ENCODE measurements around the gene TGIF2.
"Not testable (repeated sequence)": the region's sequence is repeated elsewhere in the genome, so short reads cannot be mapped to it uniquely, and the experiment has no call there.

The TGIF2 gene

DNA sequence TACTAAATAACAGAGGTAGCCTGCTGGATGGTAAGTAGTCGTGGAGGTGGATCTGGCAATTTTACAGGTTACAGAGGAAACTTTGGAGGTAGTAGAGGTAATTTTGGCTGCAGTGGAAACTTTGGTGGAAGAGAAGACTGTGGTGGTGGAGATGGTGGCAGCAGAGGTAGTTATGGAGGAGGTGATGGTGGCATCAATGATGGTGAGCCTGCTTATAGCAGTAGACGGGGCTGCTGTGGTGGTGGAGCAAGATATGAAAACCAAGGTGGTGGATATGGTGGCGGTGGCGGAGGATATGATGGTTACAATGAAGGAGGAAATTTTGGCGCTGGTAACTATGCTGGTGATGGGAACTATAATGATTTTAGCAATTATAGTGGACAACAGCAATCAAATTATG is 47.5 kb downstream of the TGIF2 start:
- no peak for DNase-seq

DNA sequence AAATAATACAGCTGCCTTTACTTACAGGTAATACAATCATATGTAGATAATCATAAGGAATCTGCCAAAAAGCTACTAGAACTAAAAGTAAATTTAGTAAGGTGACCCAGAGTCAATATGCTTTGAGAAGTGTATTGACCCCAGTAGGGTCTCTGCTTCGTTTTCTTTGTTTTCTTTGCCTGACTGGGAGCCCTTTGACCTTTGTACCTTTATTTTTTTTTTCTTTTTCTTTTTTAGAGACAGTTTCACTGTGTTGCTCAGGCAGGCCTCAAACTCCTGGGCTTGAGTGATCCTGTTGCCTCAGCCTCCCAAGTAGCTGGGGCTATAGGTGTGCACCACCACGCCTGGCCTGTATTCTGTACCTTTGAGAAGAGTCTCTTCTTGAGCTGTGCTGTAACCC is 50.0 kb downstream of the TGIF2 start:
- no peak for DNase-seq

DNA sequence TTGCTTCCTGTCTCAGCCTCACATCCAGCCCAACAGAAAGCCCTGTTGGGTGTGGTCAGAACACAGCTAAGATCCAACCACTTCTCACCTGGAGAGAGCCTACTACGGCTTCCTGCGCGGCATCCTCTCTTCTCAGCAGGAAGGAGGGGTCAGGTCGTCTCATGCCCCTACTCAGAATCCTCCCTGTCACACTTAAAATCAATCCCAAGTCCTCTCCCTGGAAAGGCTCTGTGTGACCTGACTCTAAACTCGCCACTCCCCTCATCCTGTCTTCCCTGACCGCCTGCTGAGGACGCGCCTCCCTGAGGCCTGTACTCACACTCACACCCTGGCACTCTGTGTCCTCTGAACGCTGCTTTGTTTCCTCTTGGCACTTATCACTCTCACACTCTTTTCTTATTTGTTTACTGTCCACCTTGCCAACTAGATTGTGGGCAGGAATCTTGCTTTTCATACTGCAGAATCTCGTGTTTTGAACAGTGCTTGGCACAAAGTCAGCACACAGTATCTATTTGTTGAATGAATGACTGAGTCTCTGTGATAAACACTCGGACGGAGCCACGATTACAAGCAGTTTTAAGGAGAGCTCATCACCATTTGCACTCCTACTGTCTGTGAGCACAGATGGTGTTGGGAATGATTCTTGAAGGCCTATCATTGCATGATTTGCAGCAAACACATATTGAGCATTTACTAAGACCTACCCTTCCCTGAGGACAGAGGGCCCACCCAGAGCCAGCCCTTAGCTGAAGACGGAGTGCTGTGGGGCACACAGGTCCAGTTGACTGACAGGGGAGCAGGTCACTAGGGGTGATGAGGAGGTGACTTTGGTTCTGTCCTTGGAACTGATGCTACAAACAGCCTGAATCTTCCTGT is 50.9 kb downstream of the TGIF2 start:
- DNase-seq: no peak

DNA sequence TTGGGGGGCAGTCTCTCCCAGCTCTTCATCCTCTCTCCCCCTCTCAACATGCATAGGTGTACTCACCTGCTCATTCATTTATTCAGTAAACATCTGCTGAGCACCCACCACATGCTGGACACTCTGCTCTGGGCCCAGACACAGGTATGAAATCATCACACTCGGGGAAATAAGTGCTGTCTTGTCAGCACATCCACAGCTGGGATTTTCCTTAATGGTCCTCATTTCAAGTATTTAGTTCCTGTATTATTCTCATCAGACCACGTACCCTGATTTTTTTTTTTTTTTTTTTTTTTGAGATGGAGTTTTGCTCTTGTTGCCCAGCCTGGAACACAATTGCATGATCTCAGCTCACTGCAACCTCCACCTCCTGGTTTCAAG is 51.5 kb downstream of the TGIF2 start:
- DNase-seq: no peak

DNA sequence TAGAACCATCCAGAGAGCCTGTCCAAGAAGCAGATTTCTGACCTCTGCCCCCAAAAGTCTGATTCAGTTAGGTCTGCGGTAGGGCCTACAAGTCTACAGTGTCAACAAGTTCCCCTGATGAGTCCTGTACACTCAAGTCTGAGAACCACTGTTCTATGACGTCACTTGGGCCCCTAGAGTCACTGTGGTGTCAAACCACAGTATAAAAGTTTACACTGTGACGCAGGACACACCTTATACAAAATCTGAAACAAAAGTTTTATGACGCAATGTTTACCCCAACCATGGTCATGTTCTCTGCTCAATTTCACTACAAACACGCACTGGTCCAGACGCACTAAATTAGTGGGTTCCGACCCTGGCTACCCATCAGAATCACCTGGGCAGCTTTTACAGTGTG is 54.7 kb downstream of the TGIF2 start:
- no peak for DNase-seq

DNA sequence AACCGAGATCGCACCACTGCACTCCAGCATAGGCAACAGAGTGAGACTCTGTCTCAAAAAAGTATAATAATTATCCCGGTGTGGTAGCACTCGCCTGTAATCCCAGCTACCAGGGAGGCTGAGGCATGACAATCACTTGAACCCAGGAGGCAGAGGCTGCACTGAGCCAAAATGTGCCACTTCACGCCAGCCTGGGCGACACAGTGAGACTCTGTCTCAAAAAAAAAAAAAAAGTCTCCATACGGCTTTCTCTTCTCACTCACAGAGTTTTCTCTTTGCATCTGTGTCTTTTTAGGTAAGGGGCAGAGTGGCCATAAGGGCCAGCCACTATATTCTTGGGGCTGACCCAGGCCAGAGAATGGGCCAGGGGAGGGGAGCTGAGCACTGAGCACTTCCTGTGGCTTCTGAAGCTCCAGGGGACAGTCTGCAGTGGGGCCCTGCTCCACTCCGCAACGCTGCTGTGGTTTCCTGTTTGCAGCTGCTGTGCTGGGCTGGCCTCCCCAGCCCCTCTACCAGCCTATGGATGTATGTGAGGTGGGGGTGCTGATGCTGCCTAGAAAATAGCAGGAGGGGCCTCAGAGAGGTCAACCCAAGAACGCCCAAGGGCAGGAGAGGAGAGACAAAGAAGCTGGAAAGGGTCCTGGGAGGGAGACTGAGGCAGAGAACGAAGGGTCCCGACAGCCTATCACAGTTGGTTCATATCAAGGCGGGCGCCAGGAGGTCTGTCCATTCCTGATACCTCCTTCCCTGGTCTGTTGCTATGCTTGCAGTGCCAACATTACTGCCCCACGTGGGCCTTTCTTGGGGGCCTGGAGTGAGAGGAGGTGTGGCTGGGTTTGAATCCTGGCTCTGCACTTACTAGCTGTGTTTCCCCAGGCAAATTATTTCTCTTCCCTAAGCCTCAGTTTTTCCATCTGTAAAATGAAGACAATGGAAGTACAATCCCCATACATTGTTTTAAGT is 56.6 kb downstream of the TGIF2 start:
- peak in 1 of 4 experiments; percentile 24 for DNase-seq

DNA sequence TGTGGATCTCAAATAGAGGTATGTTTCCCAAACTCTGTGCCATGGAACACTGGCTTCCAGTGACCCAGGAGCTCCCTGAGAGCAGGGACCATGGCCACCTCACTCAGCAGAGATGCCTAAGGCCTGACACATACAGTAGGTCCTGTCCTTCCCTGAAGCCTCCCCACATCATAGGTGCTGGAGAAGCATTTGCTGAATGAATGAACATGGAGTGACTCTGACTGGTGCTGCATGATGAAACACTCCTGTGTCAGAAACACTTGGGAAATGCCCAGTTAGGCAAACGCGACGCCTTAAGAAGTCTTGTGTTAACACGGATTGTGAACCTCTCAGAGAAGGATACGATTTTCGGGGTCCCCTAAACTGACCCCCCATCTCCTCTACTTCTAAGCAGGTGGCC is 58.2 kb downstream of the TGIF2 start:
- no peak for DNase-seq

DNA sequence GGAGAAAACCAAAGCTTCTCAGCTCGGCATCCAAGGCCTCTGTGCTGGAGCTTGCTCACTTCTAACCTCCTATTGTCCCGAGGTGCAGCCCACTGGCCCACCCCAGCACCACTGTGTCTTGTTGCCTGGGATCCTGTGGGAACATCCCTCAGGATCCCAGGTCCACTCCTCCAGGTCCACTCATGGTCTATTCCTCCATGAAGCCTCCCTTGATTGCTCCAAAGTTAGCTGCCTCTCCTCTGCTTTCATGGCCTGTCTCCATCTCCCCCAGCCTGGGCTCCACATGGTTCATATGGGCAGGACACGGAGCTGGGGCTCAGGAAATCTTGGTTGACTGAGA is 58.7 kb downstream of the TGIF2 start:
- DNase-seq: no peak

DNA sequence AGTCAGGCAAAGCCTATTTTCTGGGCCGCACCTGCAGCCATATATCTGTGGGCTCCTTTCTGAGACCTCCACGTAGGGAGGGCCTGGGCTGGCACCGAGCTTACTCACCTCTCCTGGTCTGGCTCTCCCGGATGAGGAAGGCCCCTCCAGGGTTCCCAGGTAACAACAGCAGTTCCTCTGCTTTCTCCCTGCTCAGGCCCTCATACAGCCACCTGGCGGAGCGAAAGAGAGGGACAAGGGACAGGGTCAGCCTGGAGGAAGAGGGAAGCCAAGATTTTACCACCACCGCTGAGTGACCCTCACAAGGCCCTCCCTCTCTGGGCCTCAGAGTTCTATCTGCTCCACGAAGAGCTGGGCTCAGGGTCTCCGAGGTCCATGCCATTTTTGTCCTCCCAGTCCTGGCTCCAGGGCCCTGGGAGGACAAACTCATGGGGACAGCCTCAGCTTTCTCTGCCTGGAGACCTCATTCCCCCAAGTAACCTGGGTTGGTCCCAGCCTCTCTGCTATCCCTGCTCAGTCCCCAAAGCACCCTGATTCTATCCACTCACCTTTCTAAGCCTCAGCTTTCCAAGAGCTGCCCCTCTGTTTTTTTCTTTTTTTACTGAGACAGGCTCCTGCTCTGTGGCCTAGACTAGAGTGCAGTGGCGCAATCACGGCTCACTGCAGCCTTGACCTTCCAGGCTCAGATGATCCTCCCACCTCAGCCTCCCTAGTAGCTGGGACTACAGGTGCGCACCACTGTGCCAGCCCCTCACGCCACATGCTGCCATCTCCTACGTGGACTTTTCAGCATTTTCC is 59.3 kb downstream of the TGIF2 start:
- no peak for DNase-seq

DNA sequence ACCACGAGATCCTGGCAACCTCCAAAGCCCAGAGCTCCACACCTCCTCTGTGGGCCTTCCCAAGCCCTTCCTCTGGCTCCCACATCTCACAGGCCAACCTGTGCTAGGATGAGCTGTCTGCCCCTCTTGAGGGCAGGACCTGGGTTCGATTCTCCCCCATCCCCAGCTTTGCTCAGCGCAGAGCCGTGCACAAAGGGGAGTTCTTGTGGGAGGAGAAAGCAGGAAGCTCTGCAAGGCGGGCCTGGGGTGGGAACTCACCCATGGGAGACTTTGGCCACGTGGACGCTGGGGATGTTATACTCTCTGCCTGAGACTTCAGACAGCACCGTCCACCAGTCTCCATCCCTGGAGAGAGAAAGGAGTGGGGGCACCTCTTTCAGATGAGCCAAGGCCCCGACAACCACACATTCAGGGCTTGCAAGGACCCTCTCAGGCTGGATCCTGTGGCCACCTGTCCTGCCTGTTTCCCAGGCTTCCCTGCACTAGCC is 59.9 kb downstream of the TGIF2 start:
- no peak for DNase-seq

DNA sequence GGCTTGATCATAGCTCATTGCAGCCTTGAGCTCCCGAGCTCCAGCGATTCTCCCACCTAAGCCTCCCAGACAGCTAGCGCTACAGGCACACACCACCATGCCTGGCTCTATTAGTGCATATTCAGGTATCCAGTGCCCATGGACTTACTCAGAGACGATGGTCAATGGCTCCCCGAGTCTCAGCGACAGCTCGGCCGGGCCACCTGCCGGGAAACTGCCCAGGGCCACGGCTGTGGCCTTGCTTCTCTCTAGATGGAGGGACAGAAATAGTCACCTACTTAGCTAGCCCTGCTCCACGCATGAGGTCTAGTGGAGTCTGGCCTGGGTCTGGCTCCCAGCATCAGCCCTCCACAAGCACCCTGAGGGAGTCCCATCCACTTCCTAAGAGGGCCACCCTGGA is 60.9 kb downstream of the TGIF2 start:
- DNase-seq: no peak

DNA sequence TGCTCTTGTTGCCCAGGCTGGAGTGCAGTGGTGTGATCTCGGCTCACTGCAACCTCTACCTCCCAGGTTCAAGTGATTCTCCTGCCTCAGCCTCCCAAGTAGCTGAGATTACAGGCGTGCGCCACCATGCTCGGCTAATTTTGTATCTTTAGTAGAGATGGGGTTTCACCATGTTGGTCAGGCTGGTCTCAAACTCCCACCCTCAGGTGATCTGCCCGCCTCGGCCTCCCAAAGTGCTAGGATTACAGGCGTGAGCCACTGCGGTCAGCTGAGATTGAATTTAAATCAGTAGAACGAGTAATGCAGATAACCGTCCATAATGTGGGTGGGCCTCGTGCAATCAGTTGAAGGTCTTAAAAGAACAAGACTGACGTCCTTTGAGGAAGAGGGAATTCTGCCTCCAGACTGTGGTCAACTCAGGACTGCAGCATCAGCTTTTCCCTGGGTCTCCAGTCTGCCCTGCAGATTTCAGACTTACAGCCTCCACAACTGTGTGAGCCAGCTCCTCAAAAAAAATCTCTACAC is 65.5 kb downstream of the TGIF2 start:
- DNase-seq: not testable (repeated sequence)

DNA sequence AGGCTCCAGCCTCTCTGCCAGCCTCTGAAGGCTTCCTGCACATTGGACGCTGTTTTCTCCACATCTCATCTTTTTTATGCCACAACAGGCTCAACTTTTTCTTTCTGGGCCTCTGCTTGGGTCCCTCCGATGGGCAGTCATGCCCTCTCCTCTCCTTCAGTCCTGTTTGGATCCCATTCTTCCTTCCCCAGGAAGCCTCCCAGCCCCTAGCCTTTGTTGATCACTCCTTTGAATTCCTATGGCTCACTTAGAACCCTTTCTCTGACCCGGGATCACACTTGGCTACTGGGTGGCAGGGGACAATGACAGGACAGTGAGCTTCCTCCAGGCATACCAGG is 68.1 kb downstream of the TGIF2 start:
- no peak for DNase-seq

DNA sequence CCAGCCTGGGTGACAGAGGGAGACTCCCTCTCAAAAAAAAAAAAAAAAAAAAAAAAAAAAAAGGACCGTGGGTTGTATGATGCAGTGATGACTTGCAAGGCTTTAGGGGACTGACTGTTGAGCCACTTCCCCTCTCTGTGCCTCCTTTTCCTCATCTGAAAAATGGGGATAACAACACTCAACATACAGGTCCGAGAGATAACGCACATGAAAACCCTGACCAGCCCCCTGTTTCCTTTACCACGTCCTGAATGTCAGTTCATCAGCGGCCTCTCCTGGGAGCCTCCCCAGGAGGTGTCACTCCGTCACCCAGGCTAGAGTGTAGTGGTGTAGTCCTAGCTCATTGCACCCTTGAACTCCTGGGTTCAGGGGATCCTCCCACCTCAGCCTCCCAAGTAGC is 68.7 kb downstream of the TGIF2 start:
- DNase-seq: no peak
